Calu3 (cell line): Measurements from ENCODE around the gene CDHR5. TPM values are rescaled to one million over a fixed set of nuclear protein-coding genes. Genes with fewer than 3 reads are reported as not detected.
"Not testable (repeated sequence)": the region's sequence is repeated elsewhere in the genome, so short reads cannot be mapped to it uniquely, and the experiment has no call there.

Experiments
- BruUV-seq: library from RNA; stranded (reverse); fragments of 400-500 nt; replicated peaks from 2 replicates; lab custom pipeline; 2021; lab: Mats Ljungman, UMichigan
- CTCF ChIA-PET: fragments of 300-600 bp; sonication (Branson Sonifier 250); formaldehyde crosslinking; loops from one replicate; lab custom pipeline; 2022; ENCODE audit warnings: antibody characterized with exemption; lab: Charles Lee
- DNase-seq: peaks from one replicate; pipeline ENCODE4 v3.0.0; 2022
- H3K27ac Mint-ChIP-seq: one replicate; pipeline ENCODE4 v1.8.0; 2022; ENCODE audit warnings: mixed read lengths; ENCODE audit not compliant: unreplicated experiment
- H3K27me3 Mint-ChIP-seq: one replicate; pipeline ENCODE4 v1.8.0; 2022; ENCODE audit warnings: mixed read lengths; ENCODE audit not compliant: unreplicated experiment
- H3K36me3 Mint-ChIP-seq: one replicate; pipeline ENCODE4 v1.8.0; 2022; ENCODE audit warnings: mild to moderate bottlenecking, moderate library complexity, mixed read lengths; ENCODE audit not compliant: insufficient read depth, unreplicated experiment
- H3K4me1 Mint-ChIP-seq: one replicate; pipeline ENCODE4 v1.8.0; 2022; ENCODE audit warnings: mild to moderate bottlenecking, low read depth, mixed read lengths; ENCODE audit not compliant: unreplicated experiment
- H3K4me3 Mint-ChIP-seq: one replicate; pipeline ENCODE4 v1.8.0; 2022; ENCODE audit warnings: mild to moderate bottlenecking, low read depth, moderate library complexity, mixed read lengths; ENCODE audit not compliant: unreplicated experiment
- H3K9me3 Mint-ChIP-seq: one replicate; pipeline ENCODE4 v1.8.0; 2022; ENCODE audit warnings: low read depth, mixed read lengths; ENCODE audit not compliant: unreplicated experiment
- CTCF ChIP-seq: fragments of 200-600 bp; IDR thresholded peaks from one replicate; pipeline ENCODE4 v1.8.0; 2022; ENCODE audit warnings: antibody characterized with exemption; ENCODE audit not compliant: unreplicated experiment
- intact Hi-C: fragments of 100-400 bp; cut with micrococcal nuclease; formaldehyde crosslinking; loops from one replicate; pipeline ENCODE4 v1.10.0; 2022; ENCODE audit not compliant: unreplicated experiment
- total RNA-seq: library from RNA; stranded (reverse); gene quantifications from 2 replicates; pipeline ENCODE4 v1.2.3, GENCODE V29; 2022

Gene CDHR5
- total RNA-seq, 1 experiment from 2014 or later: 5.0 TPM

- no peak for DNase-seq
- no TSS peak for BruUV-seq
- Mint-ChIP-seq H3K4me1 (peaks cover 36% of the 10 kb centered on the region), H3K27ac (no peak overlapping the region), H3K4me3 (peak overlapping the region; percentile 87), H3K27me3 (peaks cover 16% of the 10 kb centered on the region), H3K36me3 (peaks cover 35% of the 10 kb centered on the region), H3K9me3 (no peaks in the 10 kb centered on the region)
- CTCF ChIA-PET: interaction anchor here (0.8 kb wide), 1 partner anchor 13 kb away, joined by 4 read pairs; no protein-coding TSS in a partner anchor
- TF ChIP-seq CTCF: no peak
- intact Hi-C loops: no loop called here
These were observed 50.0 kb downstream of the CDHR5 start for GRCh38 chr11:574632-575312.

GRCh38 chr11:574031-574570 lies 50.7 kb downstream of the CDHR5 start:
- H3K9me3 Mint-ChIP-seq, CTCF ChIA-PET, BruUV-seq, H3K27ac Mint-ChIP-seq, intact Hi-C loops, DNase-seq: not testable (repeated sequence)
- H3K4me1 Mint-ChIP-seq: peaks cover 29% of the 10 kb centered on the region
- H3K36me3 Mint-ChIP-seq: peaks cover 34% of the 10 kb centered on the region
- H3K27me3 Mint-ChIP-seq: peaks cover 16% of the 10 kb centered on the region
- peak overlapping the region; percentile 87 for H3K4me3 Mint-ChIP-seq

GRCh38 chr11:573146-573759 lies 51.5 kb downstream of the CDHR5 start:
- H3K4me1 Mint-ChIP-seq: peaks cover 21% of the 10 kb centered on the region
- no peak for TF ChIP-seq CTCF
- no peak overlapping the region for H3K4me3 Mint-ChIP-seq
- CTCF ChIA-PET: no interaction called here
- no TSS peak for BruUV-seq
- H3K9me3 Mint-ChIP-seq: no peaks in the 10 kb centered on the region
- peaks cover 16% of the 10 kb centered on the region for H3K27me3 Mint-ChIP-seq
- DNase-seq: no peak
- peaks cover 40% of the 10 kb centered on the region for H3K36me3 Mint-ChIP-seq
- H3K27ac Mint-ChIP-seq: no peak overlapping the region
- intact Hi-C loops: no loop called here

GRCh38 chr11:571802-572185 lies 53.0 kb downstream of the CDHR5 start:
- Mint-ChIP-seq H3K27me3 (peaks cover 16% of the 10 kb centered on the region), H3K4me1 (peaks cover 12% of the 10 kb centered on the region), H3K4me3 (no peak overlapping the region), H3K9me3 (no peaks in the 10 kb centered on the region), H3K27ac (no peak overlapping the region), H3K36me3 (peaks cover 45% of the 10 kb centered on the region)
- intact Hi-C loops: no loop called here
- no peak for TF ChIP-seq CTCF
- BruUV-seq: no TSS peak
- CTCF ChIA-PET: interaction anchor here (0.6 kb wide), 1 partner anchor 37 kb away, joined by 3 read pairs; no protein-coding TSS in a partner anchor
- DNase-seq: no peak
